Lower leg skin (tissue), 3 donors: ENCODE measurements around the gene VANGL2.

Experiments
- CTCF ChIP-seq, 3 donors: fragments of 450-650 bp; IDR thresholded peaks; one replicate each; pipeline ENCODE4 v1.5.1; 2016; ENCODE audit warnings: antibody characterized with exemption in 3 of 3, mild to moderate bottlenecking in 3 of 3, moderate library complexity in 2 of 3
- POLR2A ChIP-seq, 2 donors: fragments of 450-650 bp; IDR thresholded peaks; one replicate each; pipeline ENCODE4 v1.6.1; 2016 to 2017; ENCODE audit warnings: antibody characterized with exemption in 2 of 2, mild to moderate bottlenecking in 1 of 2, moderate library complexity in 1 of 2

DNA sequence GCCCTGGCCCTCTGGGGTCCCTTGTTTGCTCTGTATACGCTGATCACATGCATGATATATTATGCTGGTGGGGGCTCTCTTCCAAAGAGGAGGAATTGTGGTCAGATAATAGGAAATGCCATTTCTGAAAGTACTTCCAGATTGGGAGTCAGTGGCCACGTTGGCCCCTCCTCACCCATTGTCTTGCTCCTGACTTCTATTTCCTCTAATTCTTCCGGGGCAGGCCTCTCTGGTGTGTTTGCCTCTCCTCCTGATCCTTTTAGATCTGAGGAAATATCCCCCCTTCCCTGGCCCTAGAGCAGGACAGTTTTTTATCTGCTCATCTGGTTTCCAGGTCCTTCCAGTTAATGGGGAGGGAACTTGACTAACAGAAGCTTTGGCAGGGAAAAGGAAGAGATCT lies 2.9 kb downstream of the VANGL2 start:
- no peak for TF ChIP-seq POLR2A (IDR thresholded peaks at IDR 0.05)
- TF ChIP-seq CTCF (IDR thresholded peaks at IDR 0.05), result no peak
